HG02852 (cell line): ENCODE results near the gene TMEM205.
"Not testable (repeated sequence)": the region's sequence is repeated elsewhere in the genome, so short reads cannot be mapped to it uniquely, and the experiment has no call there.

Experiments used
- ATAC-seq: cut with Tn5 transposase; IDR thresholded peaks from one replicate; pipeline ENCODE4 v1.9.1; 2021; ENCODE audit warnings: mild to moderate bottlenecking, moderate library complexity; ENCODE audit not compliant: unreplicated experiment

The TMEM205 gene

DNA sequence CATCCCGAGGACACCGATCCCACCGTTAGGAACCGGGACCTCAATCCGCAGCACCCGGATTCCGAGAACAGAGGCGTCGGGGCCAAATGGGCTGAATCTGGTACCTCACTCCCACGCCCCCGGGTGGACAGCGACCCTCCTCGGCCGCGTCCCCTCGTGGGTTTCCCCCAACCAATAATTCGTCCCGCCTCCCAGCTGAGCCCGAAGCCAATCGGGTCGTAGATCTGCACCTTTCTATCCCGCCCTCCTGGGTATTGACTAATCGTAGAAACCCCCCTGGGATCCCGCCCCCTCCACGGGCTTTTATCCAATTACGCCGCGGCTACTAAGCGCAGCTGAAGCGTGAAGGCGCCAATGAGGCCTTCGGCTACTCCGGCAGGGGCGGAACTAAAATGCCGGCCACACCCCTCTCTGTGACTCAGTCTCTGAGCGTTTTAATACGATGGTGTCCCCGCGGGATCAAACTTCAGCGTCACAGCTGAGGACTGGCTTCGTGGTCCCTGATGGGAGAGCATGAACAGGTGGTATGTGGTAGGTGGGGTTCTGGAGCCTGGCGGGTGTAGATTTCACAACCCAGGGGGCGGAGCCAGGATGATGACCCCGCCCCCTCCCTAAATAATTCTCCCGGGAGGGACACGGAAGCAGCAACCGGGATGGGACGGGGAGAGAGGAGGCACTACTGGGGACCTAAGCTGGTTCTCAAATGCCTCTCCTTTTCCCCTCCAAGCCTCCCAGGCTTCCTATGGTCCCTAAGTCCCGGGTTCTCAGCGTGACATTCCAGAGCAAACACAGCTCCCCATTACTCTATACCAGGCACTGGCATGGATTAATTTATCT, at the start of gene TMEM205, which contains the start of gene CCDC159:
TSS of gene TMEM205 (minus strand) at position 165 of the 837 bp plus-strand sequence. CDS start 649 bp downstream, outside the sequence.
TSS of gene CCDC159 (plus strand) at position 416 of the 837 bp plus-strand sequence. CDS start at position 504, 88 bp downstream.
- ATAC-seq = peak; percentile 95

- no peak for ATAC-seq
Measured at GRCh38 chr19:11390933-11391680, 45.0 kb upstream of the TMEM205 start.

GRCh38 chr19:11390359-11390758, 44.3 kb upstream of the TMEM205 start:
- ATAC-seq = no peak

DNA sequence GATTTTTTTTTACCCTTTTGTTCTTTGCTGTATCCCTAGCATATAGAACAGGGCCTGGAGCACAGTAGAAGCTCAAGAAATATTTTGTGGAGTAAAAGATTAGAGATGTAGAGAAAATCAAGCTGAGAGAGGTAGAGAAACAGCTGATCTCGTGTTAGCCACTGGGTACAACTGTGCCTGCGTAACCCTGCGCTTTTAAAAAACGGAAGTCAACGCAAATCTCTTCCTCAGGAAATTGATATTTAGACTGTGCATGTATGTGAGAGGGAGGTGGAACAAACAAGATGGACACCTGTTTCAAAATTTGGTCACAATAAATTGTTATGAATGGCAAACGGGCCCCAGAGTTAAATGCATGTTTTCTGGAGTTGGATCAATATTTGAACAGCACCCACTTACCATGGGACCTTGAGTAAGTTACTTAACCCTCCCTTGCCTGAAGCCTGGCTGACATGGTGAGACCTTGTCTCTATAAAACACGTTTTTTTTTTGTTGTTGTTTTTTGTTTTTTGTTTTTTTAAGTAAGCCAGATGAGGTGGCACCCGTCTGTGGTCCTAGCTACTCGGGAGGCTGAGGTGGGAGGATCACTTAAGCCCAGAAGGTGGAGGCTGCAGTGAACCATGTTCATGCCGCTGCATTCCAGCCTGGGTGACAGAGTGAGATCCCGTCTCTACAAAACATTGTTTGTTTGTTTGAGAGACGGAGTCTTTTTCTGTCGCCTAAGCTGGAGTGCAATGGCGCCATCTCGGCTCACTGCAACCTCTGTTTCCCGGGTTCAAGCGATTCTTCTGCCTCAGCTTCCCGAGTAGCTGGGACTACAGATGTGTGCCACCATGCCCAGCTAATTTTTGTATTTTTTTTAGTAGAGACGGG, 41.3 kb upstream of the TMEM205 start:
- no peak for ATAC-seq

DNA sequence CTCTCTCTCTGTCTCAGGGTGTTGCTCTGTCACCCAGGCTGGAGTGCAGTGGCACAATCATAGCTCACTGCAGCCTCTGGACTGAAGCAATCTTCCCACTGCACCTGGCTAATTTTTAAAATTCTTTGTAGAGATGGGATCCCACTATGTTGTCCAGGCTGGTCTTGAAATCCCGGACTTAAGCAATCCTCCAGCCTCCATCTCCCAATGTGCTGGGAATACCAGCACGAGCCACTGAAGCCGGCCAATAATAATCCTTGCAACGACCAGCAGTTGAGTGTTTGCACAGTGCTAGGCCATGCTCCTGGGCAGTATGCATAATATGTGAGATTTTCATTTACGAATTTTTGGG, 38.7 kb upstream of the TMEM205 start:
- no peak for ATAC-seq

- ATAC-seq = no peak
Measured at GRCh38 chr19:11383706-11384048, 37.6 kb upstream of the TMEM205 start.

GRCh38 chr19:11382898-11383705, 37.0 kb upstream of the TMEM205 start:
- no peak for ATAC-seq

GRCh38 chr19:11380653-11381537, 34.8 kb upstream of the TMEM205 start:
- peak; percentile 83 for ATAC-seq

DNA sequence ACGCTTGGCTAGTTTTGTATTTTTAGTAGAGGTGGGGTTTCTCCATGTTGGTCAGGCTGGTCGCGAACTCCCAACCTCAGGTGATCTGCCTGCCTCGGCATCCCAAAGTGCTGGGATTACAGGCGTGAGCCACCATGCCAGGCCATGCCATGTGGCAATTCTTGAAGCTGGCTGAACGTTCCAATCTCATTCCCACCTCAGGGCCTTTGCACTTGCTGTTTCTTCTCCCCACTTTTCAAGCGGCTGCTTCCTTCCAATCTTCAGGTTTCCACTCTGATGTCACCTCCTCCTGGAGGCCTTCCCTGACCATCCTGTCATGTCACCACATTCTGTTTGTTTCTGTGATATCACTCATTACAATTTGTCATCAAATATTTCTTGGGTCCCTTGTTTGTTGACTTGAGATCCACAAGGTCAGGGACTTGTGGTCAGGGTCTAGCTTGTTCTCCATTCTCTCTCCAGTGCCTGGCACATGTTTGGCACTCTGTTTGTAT, 33.8 kb upstream of the TMEM205 start:
- no peak for ATAC-seq

DNA sequence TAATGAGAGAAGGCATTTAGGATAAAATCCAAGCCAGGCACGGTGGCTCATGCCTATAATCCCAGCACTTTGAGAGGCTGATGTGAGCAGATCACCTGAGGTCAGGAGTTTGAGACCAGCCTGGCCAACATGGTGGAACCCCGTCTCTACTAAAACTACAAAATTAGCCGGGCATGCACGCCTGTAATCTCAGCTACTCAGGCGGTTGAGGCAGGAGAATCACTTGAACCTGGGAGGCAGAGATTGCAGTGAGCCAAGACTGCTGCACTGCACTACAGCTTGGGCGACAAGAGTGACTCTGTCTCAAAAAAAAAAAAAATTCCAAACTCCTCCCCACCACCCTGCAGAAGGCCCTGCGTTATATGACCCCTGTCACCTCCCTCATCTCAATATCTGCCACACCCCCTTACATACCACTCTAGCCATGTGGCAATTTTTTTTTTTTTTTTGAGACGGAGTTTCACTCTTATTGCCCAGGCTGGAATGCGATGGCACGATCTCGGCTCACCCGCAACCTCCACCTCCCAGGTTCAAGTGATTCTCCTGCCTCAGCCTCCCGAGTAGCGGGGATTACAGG, 33.3 kb upstream of the TMEM205 start:
- ATAC-seq = not testable (repeated sequence)

DNA sequence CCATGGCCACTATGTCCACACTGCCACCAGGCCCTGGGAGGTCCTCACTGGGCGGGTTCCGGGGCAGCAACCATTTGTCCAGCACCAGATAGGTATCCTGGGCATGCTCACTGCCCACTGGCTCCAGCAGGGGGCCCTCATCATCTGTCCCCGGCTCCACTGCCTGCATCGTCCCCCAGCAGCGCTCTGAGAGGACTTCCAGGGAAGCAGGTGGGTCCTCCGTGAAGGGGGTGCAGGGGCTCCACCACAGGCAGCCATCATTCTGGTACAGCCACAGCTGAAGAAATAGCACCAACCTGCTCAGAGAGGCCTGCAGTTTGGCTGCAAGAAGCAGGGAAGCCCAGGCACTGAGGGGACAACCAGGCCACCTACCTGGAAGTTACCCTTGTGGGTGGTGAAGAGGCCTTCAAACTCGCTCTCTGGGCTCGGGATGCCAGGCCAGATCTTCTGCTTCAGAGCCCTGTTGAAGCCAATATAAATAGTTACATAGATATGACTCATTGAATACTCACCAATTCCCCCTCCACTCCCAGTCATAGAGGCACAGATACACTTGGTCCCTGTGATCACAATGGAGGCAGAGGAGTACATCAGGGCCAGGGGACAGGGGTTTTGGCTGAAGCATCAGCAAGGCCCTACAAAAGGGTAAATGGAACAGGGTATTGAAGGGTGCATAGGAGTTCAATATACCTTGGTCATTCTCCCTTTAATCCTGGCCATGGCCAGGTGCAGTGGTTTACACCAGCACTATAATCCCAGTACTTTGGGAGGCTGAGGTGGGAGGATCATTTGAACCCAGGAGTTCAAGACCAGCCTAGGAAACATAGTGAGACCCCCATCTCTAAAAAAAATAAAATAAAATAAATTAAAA, 32.5 kb upstream of the TMEM205 start:
- ATAC-seq = no peak

- no peak for ATAC-seq
Measured at GRCh38 chr19:11377756-11378155, 31.7 kb upstream of the TMEM205 start.

DNA sequence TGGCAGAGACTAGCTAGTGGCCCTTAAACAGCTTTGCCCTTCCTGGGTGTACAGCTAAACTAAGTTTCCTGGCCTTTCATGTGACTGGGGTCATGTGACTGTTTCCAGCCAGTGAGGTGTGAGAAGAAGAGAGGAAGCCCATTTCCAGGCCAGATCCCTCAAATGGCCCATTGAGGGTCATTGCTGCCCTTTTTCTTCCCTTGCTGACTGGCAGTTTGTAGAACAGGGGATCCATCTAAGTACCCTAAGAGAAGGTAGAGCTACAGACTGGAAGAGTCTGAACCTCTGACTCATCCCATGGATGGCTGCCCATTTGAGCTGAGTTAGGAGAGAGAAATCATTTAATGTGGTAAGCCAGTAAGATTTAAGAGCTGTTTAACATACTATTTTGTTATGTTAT, 31.2 kb upstream of the TMEM205 start:
- no peak for ATAC-seq

GRCh38 chr19:11375143-11375948, 29.3 kb upstream of the TMEM205 start:
- no peak for ATAC-seq

GRCh38 chr19:11374433-11375142, 28.5 kb upstream of the TMEM205 start, which contains the start of gene SWSAP1:
Gene SWSAP1 (plus strand): TSS chr19:11374666. CDS start chr19:11374681, 15 bp downstream.
- peak; percentile 89 for ATAC-seq

DNA sequence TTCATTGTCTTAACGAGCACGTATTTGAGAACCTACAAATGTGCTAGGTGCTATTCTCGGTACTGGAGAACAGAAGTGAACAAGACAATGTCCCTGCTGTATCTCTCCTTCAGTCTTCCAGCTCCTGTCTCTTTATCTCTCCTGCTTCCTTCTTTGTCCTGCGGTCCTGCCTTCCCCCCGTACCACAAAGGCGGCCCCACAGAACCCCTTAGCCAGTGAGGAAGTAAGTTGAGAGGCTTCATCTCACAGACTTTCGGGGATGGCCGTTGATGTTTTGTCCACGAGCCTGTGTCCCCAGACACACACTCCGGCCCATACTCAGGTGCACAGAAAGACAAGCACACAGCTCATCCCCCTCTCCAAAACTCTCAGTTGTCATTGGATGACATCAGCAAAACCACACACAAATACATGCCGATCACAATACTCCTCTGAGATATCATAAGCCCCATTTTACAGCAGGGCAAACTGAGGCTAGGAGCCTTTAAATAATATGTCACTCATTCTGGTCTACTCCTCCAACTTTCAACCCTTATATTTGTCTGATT, 27.9 kb upstream of the TMEM205 start:
- no peak for ATAC-seq
